OCI-LY3 (cell line): ENCODE measurements around the gene GPR84.

Source experiments
- H2AFZ ChIP-seq: fragments of 200-600, 300-600 bp; shearing (Covaris generic); 2 replicates; pipeline ENCODE4 v1.6.0; 2014; ENCODE audit warnings: antibody characterized with exemption, low read depth, low read length
- H3K27ac ChIP-seq: fragments of 200-600, 300-600 bp; sonication (generic); 2 replicates; pipeline ENCODE4 v1.5.1; 2014; ENCODE audit warnings: mild to moderate bottlenecking, low read length, moderate library complexity, mixed read lengths
- H3K27me3 ChIP-seq: fragments of 200-600, 300-600 bp; sonication (generic); 2 replicates; pipeline ENCODE4 v1.6.1; 2014; ENCODE audit warnings: low read depth, low read length, mixed read lengths
- H3K36me3 ChIP-seq: fragments of 200-600, 300-600 bp; sonication (generic); replicated peaks from 2 replicates; pipeline ENCODE3; 2014; ENCODE audit warnings: low read depth, low read length, mixed read lengths
- H3K4me1 ChIP-seq: fragments of 300-600, 200-600 bp; sonication (generic); 2 replicates; pipeline ENCODE4 v1.6.1; 2014; ENCODE audit warnings: low read length, mixed read lengths
- H3K4me2 ChIP-seq: fragments of 200-600, 300-600 bp; sonication (generic); 2 replicates; pipeline ENCODE4 v1.6.1; 2014; ENCODE audit warnings: low read length, mixed read lengths
- H3K4me3 ChIP-seq: fragments of 300-600, 200-600 bp; sonication (generic); 2 replicates; pipeline ENCODE4 v1.5.1; 2014; ENCODE audit warnings: antibody characterized with exemption, mild to moderate bottlenecking, low read length, moderate library complexity
- H3K79me2 ChIP-seq: fragments of 300-600, 200-600 bp; shearing (Covaris generic); 2 replicates; pipeline ENCODE4 v1.6.1; 2014; ENCODE audit warnings: mild to moderate bottlenecking, low read length, mixed read lengths
- H3K9ac ChIP-seq: fragments of 300-600, 200-600 bp; shearing (Covaris generic); 2 replicates; pipeline ENCODE4 v1.6.0; 2014; ENCODE audit warnings: mild to moderate bottlenecking, low read length, moderate library complexity
- H3K9me3 ChIP-seq: fragments of 200-600, 300-600 bp; shearing (Covaris generic); 2 replicates; pipeline ENCODE4 v1.6.1; 2014; ENCODE audit warnings: low read length, mixed read lengths; ENCODE audit not compliant: insufficient read depth
- H4K20me1 ChIP-seq: fragments of 200-600, 300-600 bp; sonication (generic); 2 replicates; pipeline ENCODE4 v1.6.1; 2016; ENCODE audit warnings: low read length, mixed read lengths; ENCODE audit not compliant: insufficient read depth
- EZH2phosphoT487 ChIP-seq: fragments of 200-600 bp; shearing (Covaris generic); IDR thresholded peaks from 2 replicates; pipeline ENCODE4 v1.6.1; 2018; ENCODE audit warnings: antibody characterized with exemption, mixed run types, low read depth
- TF ChIP-seq, protein P1 (sequence below): fragments of 200-600, 300-600 bp; sonication (generic); IDR thresholded peaks from 2 replicates; pipeline ENCODE4 v1.5.1; 2014; ENCODE audit warnings: antibody characterized with exemption, low read length, low read depth

GPR84 gene

DNA sequence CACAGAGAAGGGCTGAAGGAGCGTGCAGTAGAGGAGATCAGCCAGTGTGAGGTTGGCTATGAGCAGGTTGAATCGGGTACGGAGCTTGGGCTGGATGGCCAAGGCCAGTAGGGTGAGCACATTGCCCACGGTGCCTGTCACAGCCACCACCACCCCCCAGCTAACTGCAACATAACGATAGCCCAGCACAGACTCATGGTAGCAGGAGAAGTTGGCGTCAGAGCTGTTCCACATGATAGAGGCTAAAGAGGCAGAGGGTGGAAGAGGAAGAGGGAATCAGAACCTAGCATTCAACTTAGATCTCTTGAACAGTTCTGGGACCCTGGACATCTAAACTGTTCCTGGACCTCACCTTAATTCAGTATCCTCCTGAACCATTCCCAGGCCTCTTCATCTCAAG lies 668 bp downstream of the GPR84 start:
- Histone ChIP-seq H3K4me2 (peak overlapping the region; percentile 71), H3K4me1 (peaks cover 41% of the 10 kb centered on the region), H3K9me3 (no peaks in the 10 kb centered on the region), H3K9ac (no peak overlapping the region), H4K20me1 (no peaks in the 10 kb centered on the region), H3K27ac (no peak overlapping the region), H3K79me2 (no peaks in the 10 kb centered on the region), H3K27me3 (no peaks in the 10 kb centered on the region), H3K36me3 (no peaks in the 10 kb centered on the region), H3K4me3 (no peak overlapping the region), H2AFZ (no peak overlapping the region)
- no peak for TF ChIP-seq EZH2phosphoT487
- TF ChIP-seq, protein P1, sequence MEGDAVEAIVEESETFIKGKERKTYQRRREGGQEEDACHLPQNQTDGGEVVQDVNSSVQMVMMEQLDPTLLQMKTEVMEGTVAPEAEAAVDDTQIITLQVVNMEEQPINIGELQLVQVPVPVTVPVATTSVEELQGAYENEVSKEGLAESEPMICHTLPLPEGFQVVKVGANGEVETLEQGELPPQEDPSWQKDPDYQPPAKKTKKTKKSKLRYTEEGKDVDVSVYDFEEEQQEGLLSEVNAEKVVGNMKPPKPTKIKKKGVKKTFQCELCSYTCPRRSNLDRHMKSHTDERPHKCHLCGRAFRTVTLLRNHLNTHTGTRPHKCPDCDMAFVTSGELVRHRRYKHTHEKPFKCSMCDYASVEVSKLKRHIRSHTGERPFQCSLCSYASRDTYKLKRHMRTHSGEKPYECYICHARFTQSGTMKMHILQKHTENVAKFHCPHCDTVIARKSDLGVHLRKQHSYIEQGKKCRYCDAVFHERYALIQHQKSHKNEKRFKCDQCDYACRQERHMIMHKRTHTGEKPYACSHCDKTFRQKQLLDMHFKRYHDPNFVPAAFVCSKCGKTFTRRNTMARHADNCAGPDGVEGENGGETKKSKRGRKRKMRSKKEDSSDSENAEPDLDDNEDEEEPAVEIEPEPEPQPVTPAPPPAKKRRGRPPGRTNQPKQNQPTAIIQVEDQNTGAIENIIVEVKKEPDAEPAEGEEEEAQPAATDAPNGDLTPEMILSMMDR, result no peak

DNA sequence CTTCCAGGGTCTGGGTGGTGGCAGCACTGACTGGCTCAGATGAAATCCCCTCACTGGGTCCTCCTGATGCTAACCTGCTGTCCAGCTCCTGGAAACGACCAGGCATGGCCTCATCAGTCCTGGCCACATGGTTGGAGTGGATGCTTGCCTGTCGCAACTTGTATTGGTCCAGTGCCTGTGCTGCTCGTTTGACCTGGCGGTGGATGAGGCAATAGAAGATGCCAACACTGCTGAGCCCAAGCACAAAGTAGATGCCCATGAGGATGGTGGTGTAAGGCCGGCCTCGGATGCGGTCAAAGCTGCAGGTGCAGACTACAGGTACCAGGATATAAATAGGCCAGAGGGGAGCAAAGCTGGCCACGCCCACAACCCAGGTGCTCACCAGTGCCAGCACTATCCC lies 1.2 kb downstream of the GPR84 start:
- H3K36me3 ChIP-seq, result no peaks in the 10 kb centered on the region
- no peaks in the 10 kb centered on the region for H3K27me3 ChIP-seq
- no peak overlapping the region for H3K9ac ChIP-seq
- peaks cover 39% of the 10 kb centered on the region for H3K4me1 ChIP-seq
- no peak overlapping the region for H3K4me2 ChIP-seq
- H3K4me3 ChIP-seq, result no peak overlapping the region
- H3K9me3 ChIP-seq, result no peaks in the 10 kb centered on the region
- H3K27ac ChIP-seq, result no peak overlapping the region
- no peaks in the 10 kb centered on the region for H4K20me1 ChIP-seq
- no peak overlapping the region for H2AFZ ChIP-seq
- no peaks in the 10 kb centered on the region for H3K79me2 ChIP-seq
- TF ChIP-seq EZH2phosphoT487, result no peak
- TF ChIP-seq, protein P1, result no peak

DNA sequence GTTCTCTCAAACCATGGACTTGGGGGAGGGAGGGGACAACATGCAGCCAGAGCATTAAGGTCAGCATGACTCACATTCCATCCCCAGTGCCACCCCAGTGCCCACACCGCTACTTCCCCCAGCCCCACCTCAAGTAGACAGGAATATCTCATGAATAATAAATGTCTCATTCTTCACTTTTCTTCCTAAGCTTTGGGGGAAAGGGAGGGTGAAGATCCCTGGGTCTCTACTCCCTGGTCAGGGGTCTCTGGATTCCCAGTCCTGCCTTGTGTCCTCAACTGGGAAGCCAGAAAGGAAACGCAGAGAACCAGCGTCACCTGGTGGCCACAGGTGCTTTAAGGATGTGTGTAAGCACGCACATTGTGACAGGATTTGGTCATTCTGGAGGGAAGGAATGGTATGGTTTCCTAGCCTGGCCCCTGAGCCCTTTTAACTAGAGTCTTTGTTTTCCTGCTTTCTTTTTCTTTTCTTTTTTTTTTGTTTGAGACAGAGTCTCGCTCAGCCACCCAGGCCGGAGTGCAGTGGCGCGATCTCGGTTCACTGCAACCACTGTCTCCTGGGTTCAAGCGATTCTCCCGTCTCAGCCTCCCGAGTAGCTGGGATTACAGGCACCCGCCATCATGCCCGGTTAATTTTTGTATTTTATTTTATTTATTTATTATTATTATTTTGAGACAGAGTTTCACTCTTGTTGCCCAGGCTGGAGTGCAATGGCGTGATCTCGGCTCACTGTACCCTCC lies 3.4 kb downstream of the GPR84 start:
- Histone ChIP-seq H3K27me3 (no peaks in the 10 kb centered on the region), H3K9ac (no peak overlapping the region), H3K27ac (no peak overlapping the region), H3K4me1 (peaks cover 42% of the 10 kb centered on the region), H4K20me1 (no peaks in the 10 kb centered on the region), H2AFZ (no peak overlapping the region), H3K36me3 (no peaks in the 10 kb centered on the region), H3K79me2 (no peaks in the 10 kb centered on the region), H3K4me2 (peak overlapping the region; percentile 43; the same call in 1 of the 2 replicates), H3K9me3 (no peaks in the 10 kb centered on the region), H3K4me3 (no peak overlapping the region)
- no peak for TF ChIP-seq EZH2phosphoT487
- TF ChIP-seq, protein P1, result peak; percentile 95

DNA sequence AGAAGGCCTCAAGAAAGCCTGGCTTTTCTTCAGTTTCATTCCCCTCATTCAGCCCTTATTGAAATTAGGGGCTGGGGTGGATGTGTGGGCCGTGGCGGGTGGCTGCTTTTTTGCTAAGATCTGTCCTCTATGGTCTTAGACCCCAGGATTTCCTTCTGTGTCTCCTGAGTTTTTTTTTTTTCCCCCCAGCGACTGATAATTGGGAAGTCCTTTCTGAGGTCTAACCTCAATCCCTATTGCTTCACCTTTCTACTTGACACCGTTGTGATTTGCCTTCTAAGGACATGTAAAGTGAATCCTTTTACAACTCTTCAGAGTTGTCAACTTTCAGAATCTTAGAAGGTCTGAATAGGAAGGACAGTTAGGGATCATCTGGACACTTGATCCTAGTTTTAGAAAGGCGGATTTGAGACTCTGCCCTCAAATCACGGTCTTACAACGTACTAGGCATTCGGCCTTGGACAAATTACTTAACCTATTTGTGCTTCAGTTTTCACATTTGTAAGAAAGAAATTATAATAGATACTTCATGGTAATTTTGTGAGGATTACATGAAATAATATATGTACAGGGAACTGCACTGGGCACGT lies 4.4 kb downstream of the GPR84 start:
- peak overlapping the region; percentile 72 for H3K9ac ChIP-seq
- H2AFZ ChIP-seq, result peak overlapping the region; percentile 71
- no peaks in the 10 kb centered on the region for H3K9me3 ChIP-seq
- peak overlapping the region; percentile 63 for H3K27ac ChIP-seq
- no peaks in the 10 kb centered on the region for H3K36me3 ChIP-seq
- H3K4me2 ChIP-seq, result peak overlapping the region; percentile 92
- H3K4me3 ChIP-seq, result peak overlapping the region; percentile 80
- no peaks in the 10 kb centered on the region for H3K79me2 ChIP-seq
- TF ChIP-seq, protein P1, result no peak
- TF ChIP-seq EZH2phosphoT487, result no peak
- no peaks in the 10 kb centered on the region for H3K27me3 ChIP-seq
- H4K20me1 ChIP-seq, result no peaks in the 10 kb centered on the region
- H3K4me1 ChIP-seq, result peaks cover 39% of the 10 kb centered on the region
